ENCODE measurements around the gene EARS2. TPM values are rescaled to one million over a fixed set of nuclear protein-coding genes. Genes with fewer than 3 reads are reported as not detected.

The EARS2 gene
- total and polyA plus RNA-seq, 3 donors from 2014 or later: 32.3 to 76.7 (median 55.9) TPM

- 1 to 3% methylated on average over 19 to 35 of the region's 60 CpGs for WGBS, 2 donors
- no peaks in the 10 kb centered on the region for H3K9me3 ChIP-seq
- DNase-seq: peak; percentile 39
- TF ChIP-seq POLR2A (IDR thresholded peaks at IDR 0.05) (no peak), CTCF (IDR thresholded peaks at IDR 0.05) (no peak)
- no peaks in the 10 kb centered on the region for H3K36me3 ChIP-seq (ENCODE audit: low read depth, missing control alignments)
- peak overlapping the region; percentile 87 to 96 for H3K27ac ChIP-seq
- intact Hi-C loops (cut with DNase I; ENCODE audit: low total_unique reads): loop anchor here (2.0 kb wide), 1 partner anchor 39 kb away; the partner anchor contains the start of gene NDUFAB1
- no peaks in the 10 kb centered on the region for H3K27me3 ChIP-seq
- H3K4me3 ChIP-seq: peak overlapping the region; percentile 91 to 94
- H3K4me1 ChIP-seq: peaks cover 26% of the 10 kb centered on the region
Observed at GRCh38 chr16:23557779-23558702, 891 bp upstream of the EARS2 start.

DNA sequence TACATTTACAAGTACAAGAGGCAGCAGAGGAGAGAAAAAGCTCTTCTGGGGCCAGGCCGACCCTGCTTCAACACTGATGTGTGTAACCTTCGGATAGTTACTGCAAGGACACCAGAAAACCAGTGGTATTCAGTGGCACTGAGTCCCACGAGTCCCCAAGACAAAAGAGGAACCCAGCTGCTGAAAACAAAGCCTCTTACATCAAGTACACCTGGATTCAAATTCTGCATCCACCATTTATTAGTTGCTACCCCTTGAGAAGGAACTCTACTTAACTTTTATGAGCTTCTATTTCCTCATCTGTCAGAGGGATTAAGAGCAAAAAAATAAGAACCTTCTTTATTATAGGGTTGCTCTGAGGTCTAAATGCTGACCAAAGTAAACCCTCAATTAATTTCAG is 2.6 kb downstream of the EARS2 start:
- WGBS, 2 donors: 67 to 73% methylated on average over 3 of the region's 3 CpGs
- H3K36me3 ChIP-seq (ENCODE audit: low read depth, missing control alignments): no peaks in the 10 kb centered on the region
- TF ChIP-seq CTCF (IDR thresholded peaks at IDR 0.05): no peak
- no peak for TF ChIP-seq POLR2A (IDR thresholded peaks at IDR 0.05)

DNA sequence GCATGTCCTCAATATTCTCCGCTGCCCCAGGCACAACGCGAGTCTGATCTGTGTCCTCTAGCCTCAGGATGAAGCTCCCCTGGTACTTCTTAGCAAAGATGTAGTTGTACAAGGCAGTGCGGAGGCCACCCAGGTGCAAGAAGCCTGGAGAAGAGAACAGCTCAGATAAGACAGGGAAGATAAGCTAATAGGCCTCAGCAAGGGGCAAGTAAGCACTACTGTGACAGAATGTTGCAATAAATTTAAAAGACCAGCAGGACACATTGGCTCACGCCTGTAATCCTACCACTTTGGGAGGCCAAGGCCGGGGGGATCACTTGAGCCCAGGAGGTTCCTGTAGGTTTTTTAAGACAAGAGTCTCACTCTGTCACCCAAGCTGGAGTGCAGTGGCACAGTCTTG is 5.0 kb downstream of the EARS2 start:
- Histone ChIP-seq H3K9me3 (no peaks in the 10 kb centered on the region), H3K27ac (no peak overlapping the region), H3K27me3 (no peaks in the 10 kb centered on the region), H3K36me3 (ENCODE audit: low read depth, missing control alignments) (no peaks in the 10 kb centered on the region), H3K4me1 (peaks cover 5% of the 10 kb centered on the region), H3K4me3 (no peak overlapping the region)
- no peak for DNase-seq
- 57 to 72% methylated on average over 6 of the region's 6 CpGs for WGBS, 2 donors
- intact Hi-C loops (cut with DNase I; ENCODE audit: low total_unique reads): no loop called here
- no peak for TF ChIP-seq CTCF (IDR thresholded peaks at IDR 0.05)
- no peak for TF ChIP-seq POLR2A (IDR thresholded peaks at IDR 0.05)

More for the DNA sequence above, 2.6 kb downstream of the EARS2 start:
- H3K27ac ChIP-seq: no peak overlapping the region
- no peak overlapping the region for H3K4me3 ChIP-seq
- H3K9me3 ChIP-seq: no peaks in the 10 kb centered on the region
- intact Hi-C loops (cut with DNase I; ENCODE audit: low total_unique reads): no loop called here
- H3K27me3 ChIP-seq: no peaks in the 10 kb centered on the region
- DNase-seq: no peak
- H3K4me1 ChIP-seq: peaks cover 19% of the 10 kb centered on the region

DNA sequence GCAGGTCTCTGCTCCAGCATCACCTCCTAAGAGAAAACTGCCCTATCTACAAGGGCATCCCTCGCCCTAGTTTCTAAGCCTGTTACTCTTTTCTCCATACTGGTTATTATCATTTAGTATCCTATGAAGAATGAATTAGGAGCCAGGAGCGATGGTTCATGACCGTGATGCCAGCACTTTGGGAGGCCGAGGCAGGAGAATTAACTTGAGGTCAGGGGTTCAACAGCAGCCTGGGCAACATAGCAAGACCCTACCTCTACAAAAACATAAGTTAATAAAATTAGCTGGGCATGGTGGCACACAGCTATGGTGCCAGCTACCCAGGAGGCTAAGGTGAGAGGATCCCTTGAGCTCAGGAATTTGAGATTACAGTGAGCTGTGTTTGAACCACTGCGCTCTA is 7.2 kb downstream of the EARS2 start:
- WGBS, 2 donors: 94 to 99% methylated on average over 5 of the region's 5 CpGs
- DNase-seq: no peak
- H3K4me3 ChIP-seq: no peak overlapping the region
- intact Hi-C loops (cut with DNase I; ENCODE audit: low total_unique reads): no loop called here
- H3K4me1 ChIP-seq: no peaks in the 10 kb centered on the region
- no peak for TF ChIP-seq POLR2A (IDR thresholded peaks at IDR 0.05)
- TF ChIP-seq CTCF (IDR thresholded peaks at IDR 0.05): no peak
- no peak overlapping the region for H3K27ac ChIP-seq
- no peaks in the 10 kb centered on the region for H3K9me3 ChIP-seq
- H3K36me3 ChIP-seq (ENCODE audit: low read depth, missing control alignments): no peaks in the 10 kb centered on the region
- no peaks in the 10 kb centered on the region for H3K27me3 ChIP-seq
